Measurements from ENCODE around the gene RAI1.
A peak's percentile ranks its signal among the peaks of the same experiment; 100 is the strongest.

Gene RAI1

DNA sequence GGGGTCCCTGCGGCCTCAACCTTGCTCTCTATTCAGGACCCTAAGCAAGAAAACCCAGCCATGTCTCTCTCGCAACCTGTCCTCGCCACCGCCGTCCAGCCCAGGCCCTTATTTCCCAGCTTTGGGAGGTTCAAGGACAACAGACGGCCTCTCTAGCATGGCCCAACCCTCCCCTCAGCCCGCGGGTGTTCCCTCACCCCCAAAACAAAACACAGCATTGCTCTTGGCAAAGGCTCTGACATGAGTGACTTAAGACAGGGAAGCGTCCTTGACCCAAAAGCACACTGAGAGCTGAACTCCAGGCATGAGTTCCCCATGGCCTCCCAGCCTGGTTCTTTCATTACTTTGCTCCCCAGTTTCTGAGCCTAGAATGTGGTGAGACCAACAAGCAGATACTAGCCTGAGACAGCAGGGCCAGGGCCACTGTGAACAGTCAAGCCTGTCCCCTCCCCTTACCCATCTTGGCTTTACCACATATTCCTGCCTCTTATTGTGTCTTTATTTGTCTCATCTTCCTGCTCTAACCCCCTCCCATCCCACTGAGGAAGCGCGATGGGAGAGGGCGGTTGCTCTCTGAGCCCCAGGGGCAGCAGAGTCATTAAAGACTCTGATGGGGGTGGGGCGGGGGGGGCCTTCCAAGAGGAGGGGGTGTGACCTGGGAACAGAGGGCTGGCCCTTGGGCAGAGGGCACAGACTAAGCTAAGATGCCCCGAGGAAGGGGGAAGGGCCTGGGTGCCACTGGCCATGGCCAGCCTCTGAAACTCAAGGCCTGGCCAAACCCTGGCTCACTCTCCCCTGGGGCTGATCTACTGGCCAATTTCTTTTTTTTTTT lies 143.7 kb downstream of the RAI1 start:
- DNase-seq (ENCODE audit: low read depth in 2 of 3, low spot score in 1 of 3), result no peak

DNA sequence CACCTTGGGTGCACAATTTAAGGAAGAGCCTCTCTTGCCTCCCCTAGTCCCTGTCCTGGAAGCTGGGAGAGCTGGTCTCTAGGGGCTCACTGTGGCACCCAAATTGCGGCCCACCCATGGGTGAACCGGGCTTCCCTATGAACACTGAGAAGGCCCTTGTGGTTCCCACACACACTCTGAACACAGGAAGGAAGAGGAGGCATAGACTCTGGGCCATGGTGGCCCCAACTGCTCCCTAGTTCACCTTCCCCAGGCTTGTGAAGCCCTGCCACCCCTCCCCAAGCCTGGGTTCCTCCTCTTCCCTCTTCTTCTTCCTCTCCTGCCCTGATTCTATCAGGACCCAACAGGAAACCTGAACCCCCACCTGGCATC lies 145.1 kb downstream of the RAI1 start:
- DNase-seq (ENCODE audit: low read depth in 2 of 3, low spot score in 1 of 3), result no peak

DNA sequence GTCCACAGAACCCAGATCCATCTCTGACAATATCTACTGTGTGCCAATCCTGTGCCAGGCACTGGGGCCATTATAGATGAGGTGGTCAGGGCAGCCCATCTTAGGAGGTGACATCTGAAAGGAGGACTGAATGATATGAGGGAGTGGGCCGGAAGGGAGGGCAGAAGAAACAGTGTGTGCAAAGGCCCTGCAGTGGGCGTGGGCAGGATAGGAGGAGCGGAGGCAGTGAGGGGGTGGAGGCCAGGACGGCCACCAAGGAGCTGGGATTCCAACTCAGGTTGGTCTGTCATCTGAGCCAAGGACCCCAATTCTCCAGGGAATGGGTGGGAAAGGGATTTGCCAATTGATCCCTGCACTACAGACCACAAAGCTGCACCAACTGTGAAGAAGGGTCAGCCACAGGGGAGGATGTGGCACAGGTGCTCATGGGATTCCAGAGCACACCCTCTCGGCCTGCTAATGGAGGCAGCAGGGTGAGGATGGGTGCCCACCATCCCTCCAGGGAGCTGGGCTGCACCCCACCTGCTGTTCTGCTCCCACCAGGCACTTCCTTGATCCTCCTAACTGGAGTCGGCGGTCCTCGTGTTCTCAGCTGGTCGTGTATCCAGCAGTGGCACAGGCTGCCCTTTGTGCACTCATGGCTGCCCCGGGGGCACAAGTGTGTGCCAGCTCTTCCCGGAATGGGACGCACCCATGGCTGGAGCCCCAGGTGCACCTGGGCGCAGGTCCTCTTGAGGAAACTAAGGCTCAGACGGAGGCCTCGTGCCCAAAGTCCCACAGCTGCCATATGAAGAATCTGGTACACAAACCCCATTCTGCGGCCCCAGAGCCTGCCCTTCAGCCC lies 145.9 kb downstream of the RAI1 start:
- DNase-seq (ENCODE audit: low read depth in 2 of 3, low spot score in 1 of 3), result no peak

DNA sequence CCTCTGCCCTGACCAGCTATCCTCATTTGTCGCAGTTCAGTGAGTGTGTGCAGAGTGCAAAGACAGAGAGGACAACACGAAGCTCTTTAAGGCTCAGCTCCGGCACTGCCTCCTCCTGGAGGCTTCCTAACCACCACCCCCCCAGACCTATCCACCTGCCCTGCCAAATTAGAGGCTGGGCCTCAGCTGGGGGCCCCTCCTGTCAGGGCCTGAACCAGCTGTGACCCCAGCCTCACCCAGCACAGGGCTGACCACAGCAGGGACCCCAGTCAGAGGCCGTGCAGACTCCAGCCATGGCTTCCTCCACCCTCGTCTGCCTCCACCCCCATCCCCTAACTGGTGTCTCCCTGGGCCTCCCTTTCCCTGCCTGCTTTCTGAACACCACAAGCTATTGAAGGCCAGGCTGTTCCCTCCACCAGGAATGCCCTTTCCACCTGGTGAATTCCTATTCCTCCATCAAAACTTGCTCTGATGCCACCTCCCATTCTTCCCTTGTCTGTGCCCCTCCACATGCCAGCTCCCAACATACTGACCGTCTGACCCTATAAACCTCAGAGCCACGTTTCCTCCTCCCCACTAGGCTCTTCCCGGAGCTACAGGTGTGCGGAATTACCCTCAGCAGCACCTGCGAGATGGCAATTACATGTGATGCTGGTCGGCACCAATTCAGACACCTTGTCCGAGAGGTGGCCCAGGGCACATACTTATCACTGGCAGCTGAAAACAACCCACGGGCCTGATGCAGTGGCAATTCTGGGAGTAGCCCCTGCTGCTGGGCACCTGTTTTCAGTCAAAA lies 146.8 kb downstream of the RAI1 start:
- no peak for DNase-seq (ENCODE audit: low read depth in 2 of 3, low spot score in 1 of 3)

DNA sequence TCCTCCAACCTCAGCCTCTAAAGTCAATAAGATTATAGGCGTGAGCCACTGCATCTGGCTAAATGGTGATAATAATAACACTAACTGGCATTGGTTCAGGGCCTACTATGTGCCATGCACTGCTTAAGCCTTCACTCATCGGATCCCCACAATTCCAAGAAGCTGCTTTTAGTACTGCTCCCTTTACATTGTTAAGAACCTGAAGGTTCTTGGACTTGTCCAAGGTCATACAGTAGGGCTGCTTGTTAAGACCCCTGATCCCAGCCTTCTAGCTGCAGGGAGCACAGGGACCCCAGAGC lies 149.0 kb downstream of the RAI1 start:
- no peak for DNase-seq (ENCODE audit: low read depth in 2 of 3, low spot score in 1 of 3)

DNA sequence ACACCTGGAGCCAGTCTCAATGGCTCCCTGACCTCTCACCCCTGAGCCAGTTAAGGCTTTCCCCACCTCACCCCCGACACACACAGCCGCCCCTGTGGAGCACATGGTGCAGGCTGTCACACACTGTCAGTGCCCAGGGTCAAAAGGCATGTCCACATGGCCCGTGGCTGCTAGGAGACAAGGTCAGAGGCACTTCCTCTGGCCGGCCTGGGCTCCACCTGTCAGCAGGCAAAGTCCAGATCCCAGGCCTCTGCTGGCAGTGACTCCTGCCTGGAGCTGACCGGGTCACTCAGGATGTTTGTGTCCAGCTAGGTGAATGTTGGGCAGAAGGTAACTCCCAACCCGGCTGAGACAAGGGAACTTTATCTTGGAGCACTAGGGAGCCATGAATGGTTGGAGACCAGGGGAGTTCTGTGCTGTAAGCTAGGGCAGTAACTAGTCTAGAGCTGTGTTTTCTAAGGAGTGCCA lies 149.5 kb downstream of the RAI1 start:
- no peak for DNase-seq (ENCODE audit: low read depth in 2 of 3, low spot score in 1 of 3)

DNA sequence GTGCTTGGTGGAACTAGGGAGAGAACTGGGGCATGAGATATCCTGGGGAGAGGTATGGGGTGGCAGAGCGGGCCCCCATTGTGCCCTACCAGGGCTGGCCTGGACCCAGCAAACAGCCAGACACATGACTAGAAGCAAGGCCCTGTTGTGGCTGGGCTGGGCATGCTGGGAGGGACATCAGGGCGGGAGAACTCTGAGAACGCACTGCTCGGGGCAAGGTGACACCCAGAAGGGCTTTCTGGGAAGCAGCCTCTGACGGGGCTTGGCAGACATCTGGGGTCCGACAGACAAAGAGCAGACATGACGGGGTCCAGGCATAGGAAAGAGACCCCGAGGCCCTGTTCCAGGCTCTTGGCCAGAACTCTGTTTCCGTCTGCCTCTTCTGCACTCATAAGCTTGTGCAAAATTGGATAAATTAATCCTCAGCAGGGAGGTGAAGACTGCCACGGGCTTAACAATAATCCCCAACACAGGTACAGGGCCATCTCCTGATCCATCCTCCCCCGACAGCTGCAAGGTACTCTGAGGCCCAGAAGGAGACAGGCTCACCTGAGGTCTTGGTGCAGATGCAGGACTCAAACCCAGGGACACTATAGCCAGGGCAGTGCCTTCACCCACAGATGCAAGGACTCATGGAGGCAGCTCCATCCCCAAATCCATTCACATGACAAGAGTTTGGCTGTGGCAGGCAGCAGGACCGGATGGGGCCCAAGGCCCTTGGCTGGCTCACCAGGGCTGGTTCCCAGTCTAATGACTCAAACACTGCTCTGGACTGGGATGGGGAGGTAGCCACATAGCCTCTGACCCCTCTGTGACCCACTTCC lies 150.2 kb downstream of the RAI1 start:
- no peak for DNase-seq (ENCODE audit: low read depth in 2 of 3, low spot score in 1 of 3)

DNA sequence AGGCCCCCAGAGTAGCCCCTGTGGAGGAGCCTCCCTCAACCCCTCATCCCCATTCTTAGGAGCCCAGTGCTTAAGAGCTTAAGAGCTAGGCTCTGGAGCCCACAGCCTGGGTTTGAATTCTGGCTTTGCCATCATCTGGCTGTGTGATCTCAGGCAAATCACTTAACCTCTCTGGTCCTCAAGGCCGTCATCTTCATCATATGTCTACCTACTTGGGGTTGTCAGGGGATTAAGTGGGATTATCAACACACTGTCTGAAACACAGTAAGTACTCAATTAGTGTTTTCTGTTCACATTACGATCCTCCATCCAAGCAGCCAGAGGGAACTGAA lies 150.7 kb downstream of the RAI1 start:
- DNase-seq (ENCODE audit: low read depth in 2 of 3, low spot score in 1 of 3), result no peak

DNA sequence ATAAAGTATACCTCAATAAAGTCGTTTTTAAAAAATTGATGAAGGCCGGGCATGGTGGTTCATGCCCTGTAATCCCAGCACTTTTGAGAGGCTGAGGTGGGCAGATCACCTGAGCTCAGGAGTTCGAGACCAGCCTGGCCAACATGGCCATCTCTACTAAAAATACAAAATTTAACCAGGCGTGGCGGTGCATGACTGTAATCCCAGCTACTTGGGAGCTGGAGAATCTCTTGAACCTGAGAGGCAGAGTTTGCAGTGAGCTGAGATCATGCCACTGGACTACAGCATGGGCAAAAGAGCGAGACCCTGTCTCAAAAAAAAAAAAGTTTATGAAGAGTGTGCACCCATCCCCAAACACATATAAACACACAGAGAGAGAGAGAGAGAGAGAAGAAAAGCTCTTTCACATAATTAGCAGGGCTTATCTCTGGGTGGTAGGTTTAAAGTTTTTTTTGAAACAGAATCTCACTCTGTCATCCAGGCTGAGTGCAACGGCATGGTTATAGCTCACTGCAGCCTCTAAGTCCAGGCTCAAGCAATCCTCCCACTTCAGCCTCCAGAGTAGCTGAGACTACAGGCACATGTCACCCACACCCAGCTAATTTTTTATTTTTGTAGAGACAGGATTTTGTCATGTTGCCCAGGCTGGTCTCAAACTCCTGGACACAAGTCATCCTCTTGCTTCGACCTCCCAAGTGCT lies 152.6 kb downstream of the RAI1 start:
- no peak for DNase-seq (ENCODE audit: low read depth in 2 of 3, low spot score in 1 of 3)

DNA sequence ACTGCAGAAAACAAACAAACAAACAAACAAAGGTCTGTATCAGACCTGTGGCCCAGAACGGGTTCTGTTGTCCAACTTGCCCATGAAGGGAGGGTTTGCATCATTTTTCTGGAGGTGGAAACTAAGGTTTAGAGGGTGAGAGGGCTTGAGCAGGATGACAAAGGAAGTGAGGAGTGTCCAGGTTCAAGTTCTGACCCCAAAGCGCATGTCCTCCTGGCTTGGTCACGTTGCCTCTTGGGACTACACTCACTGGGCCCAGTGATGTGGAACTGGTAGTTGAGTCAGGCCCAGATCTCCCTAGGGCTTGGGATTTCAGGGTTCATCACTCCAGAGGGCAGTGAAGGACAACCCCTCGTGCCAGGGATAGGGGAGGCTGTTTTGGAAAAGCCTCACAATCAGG lies 153.7 kb downstream of the RAI1 start:
- no peak for DNase-seq (ENCODE audit: low read depth in 2 of 3, low spot score in 1 of 3)

DNA sequence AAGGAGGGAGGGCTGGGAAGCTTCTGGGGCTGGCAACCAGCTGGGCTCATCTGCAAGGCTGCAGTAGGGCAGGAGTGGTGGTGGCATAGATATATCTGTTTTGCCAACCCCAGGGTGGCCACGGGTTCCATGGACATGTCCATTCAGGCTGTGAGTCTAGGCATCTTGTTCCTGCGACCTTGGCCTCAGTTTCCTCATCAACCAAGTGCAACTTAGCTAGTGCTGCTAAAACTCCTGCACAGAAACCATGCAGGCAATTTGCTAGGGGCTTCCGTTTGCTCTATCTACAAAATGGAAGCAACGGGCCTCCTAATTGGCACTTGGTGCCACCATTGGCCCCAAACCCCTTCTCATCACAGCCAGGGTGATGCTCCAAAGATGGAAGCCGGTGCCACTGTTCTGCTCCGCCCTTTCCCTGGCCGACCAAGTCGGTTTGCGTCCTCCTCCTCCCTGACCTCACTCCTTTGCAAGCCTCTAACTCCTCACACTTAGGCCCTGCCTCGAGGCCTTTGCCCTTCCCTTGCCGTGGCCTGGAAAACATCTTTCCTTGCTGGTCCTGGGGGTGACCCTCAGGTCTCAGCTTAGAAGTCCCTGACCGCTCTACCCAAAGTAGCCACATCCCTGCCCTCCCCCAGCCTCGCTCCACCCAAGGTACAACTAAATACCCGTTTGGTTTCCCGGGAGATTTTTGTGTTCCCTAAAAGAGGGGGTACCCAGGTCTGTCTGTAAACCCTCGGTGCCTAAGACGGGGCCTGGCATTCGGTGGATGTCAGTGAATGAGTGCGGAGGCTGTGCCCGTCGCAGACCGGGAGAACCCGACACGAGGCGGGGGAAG lies 154.4 kb downstream of the RAI1 start:
- DNase-seq (ENCODE audit: low read depth in 2 of 3, low spot score in 1 of 3), result no peak

DNA sequence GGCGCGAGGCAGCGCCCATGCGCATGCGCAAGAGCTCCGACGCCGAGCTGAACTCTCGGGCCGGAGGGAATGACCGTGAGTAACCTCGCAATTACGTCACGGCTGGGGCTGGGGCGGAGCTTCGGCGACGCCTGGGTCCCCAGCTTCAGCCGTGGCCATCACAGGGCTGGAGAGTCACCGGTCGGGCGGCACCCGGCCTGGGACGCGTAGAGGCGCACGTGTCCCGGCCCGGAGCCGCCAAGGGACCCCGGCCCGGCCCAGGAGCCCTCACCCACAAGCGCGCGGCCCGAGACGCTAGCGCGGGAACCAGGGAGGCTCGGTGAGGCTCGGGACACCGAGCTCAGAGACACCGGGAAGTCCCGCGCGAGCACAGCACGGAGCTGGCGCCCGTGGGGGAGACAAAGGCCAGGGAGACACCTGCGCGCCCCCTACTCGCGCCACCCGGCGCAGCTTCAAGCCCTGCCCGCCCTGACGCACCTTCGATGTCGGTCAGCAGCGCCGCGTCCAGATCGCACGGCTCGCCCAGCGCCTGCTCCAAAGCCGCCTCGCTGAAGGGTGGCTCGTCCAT lies 155.1 kb downstream of the RAI1 start:
- peak; percentile 96 to 97 (median 96) for DNase-seq (ENCODE audit: low read depth in 2 of 3, low spot score in 1 of 3)

DNA sequence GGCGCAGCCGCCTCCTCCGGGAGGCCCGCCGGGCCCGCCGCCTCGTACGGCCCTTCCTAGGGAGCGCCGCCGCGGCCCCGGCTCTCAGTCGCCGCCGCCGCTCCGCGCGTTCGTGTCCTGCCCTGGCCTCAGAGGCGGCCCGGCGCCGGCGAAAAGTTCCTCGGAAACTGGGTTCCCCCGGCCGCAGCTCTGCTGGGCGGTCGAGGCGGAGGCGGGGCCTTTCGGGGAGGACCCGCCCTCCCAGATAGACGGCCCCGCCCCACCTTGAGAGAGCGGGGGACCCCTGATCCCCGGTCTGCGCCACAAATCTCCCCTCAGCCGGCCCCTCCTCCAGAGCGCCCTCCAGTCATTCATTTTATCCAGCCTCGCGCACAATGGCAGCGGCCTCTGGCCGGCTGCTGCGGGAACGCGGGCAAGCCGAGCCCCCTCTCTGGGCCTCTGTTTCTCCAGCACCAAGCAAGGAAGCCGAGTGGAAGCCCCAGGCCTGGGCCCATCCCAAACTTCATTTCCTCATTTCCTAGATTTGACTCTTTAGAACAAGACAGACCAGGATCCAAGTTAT lies 155.6 kb downstream of the RAI1 start, which contains the start of gene SREBF1:
TSS of gene SREBF1 (minus strand) at position 169 of the 562 bp plus-strand sequence. CDS start 169 bp downstream, outside the sequence.
- peak in 2 of 3 donors; percentile 41 to 65 for DNase-seq (ENCODE audit: low read depth in 2 of 3, low spot score in 1 of 3)

DNA sequence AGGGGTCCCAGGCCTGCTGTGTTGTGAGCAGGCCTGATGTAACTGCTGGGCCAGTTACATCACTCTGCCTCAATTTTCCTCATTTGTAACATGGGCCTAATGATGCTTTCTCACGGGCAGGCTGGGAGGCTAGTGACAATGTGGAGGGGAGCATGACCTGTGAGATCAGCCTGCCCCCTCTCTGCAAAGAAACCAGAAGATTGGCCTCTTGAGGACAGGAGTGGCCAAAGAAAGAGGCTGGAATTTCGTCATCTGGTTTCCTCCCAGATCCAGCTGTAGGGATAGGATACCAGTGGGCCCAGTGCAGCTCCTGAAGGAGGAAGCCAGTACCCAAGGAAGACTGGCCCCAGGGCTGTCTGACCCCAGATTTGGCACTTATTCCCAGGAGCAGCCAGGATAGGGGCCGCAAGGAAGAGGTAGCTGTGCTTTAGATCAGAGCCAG lies 156.1 kb downstream of the RAI1 start:
- DNase-seq (ENCODE audit: low read depth in 2 of 3, low spot score in 1 of 3), result no peak

DNA sequence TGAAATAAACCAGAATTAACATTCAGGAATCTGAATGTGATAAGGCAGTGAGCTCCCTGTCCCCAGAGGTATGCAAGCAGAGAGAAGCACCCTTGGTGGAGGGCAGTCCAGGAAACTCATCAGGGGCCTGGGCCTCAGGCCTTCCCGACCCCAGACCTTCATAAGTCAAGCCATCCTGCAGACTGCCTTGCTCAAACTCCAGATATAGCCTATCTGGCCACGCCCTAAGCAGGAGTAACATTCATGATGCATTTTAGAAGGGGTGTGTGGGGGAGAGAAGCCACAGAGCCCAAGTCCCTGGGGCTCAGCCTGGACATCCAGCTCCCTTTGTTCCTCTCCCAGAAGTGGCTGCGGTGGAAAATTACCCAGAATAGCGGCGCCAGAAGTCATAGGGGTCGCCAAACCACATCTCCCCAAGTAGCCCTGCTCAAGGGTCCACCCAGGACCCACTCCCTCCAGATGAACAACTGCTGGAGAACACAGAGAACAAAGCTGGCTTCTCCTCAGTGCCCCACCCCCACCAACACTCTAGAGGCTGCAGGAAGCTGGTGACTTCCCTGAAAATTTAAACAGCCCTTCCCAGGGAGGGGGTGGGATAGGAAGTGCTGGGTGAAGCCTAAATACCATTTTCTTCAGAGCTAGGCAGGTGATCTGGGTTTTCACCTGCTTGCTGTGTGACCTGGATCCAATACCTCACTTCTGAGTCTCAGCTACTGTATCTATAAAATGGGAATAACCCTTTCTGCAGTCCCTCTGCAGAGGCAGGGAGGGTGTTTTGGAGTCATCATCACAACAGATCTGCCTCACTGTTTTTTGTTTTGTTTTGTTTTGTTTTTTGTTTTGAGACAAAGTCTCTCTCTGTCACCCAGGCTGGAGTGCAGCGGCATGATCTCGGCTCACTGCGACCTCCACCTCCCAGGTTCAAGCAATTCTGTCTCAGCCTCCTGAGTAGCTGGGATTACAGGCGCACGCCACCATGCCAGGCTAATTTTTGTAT lies 157.0 kb downstream of the RAI1 start:
- no peak for DNase-seq (ENCODE audit: low read depth in 2 of 3, low spot score in 1 of 3)

DNA sequence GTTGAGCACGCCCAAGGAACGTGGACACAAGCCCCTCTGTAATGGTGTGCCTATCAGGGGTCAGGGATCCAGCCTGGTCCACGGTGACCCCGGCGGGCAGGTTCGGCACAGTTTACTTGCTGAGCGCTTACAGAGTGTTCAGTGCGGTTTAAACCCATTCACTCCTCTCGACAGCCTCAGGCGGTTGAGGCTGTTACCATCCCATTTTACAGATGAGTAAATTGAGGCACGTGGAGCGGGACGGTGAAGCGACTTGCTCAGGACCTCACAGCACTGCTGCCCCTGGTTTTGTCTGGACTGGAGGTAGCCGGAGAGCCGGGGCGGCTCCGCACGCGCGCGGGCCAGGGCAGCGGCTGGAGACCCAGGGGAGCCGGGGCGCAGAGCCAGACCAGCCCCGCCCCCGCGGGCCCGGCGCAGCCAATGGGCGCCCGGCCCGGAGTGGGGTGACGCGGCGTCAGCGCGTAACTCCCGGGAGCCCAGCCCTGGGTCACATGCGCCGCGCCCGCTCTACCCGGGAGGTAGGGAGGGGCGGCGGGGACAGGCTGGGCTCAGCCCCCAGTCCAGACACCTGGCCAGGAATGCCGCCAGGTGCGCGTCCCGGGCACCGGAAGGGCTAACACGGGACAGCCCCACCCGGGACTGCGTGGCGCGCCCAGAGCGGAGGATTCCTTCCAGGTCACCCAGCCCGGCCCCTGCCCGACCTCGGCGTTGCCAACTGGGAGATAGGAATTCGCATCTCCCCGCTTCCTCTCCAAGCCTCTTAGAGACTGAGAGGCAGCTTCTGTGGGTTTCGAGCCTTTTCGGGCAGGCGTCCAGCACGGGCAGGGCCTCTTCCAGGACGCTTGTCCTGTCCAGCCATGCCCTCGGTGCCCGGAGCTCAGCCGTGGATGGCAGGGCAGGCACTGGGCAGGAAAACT lies 158.8 kb downstream of the RAI1 start:
- peak; percentile 56 to 76 (median 59) for DNase-seq (ENCODE audit: low read depth in 2 of 3, low spot score in 1 of 3)
